Measurements from ENCODE around the gene NPFFR2. TPM values are rescaled to one million over a fixed set of nuclear protein-coding genes. Genes with fewer than 3 reads are reported as not detected.
"Not testable (repeated sequence)": the region's sequence is repeated elsewhere in the genome, so short reads cannot be mapped to it uniquely, and the experiment has no call there.

NPFFR2 gene
- polyA plus RNA-seq, 3 donors, result not detected

- no peaks in the 10 kb centered on the region for H3K79me2 ChIP-seq (ENCODE audit: insufficient read depth, low read length)
- H3K9me3 Mint-ChIP-seq, result peaks cover 0 to 10% (median 4%) of the 10 kb centered on the region in 7 donors
- DNase-seq, result no peak
- H3K36me3 Mint-ChIP-seq, result no peaks in the 10 kb centered on the region
- no peak overlapping the region for H3K27ac ChIP-seq (ENCODE audit: low read depth in 1 of 2, low read length in 2 of 2)
- TF ChIP-seq CTCF (IDR thresholded peaks at IDR 0.05), result no peak
- no peaks in the 10 kb centered on the region for H3K36me3 ChIP-seq (replicated peaks in 1 of 2; ENCODE audit: control insufficient read depth in 1 of 2, insufficient read depth in 2 of 2, low read length in 2 of 2)
- peaks cover 0 to 3% (median 0%) of the 10 kb centered on the region in 3 donors for H3K27me3 Mint-ChIP-seq (ENCODE audit: low read depth in 3 of 3)
- H2AFZ ChIP-seq (ENCODE audit: insufficient read depth, low read depth, low read length, poor library complexity, severe bottlenecking), result no peak overlapping the region
- no peak overlapping the region for H3K4me2 ChIP-seq (replicated peaks; ENCODE audit: extremely low read depth, low read length, poor library complexity, severe bottlenecking)
- WGBS (ENCODE audit: insufficient coverage), result 83% methylated on average over 1 of the region's 2 CpGs
- no peaks in the 10 kb centered on the region for H3K4me1 ChIP-seq (ENCODE audit: control insufficient read depth in 1 of 2, insufficient read depth in 2 of 2, low read length in 2 of 2)
- no peaks in the 10 kb centered on the region for H3K27me3 ChIP-seq (ENCODE audit: control insufficient read depth in 2 of 2, insufficient read depth in 2 of 2, low read length in 2 of 2)
- no peaks in the 10 kb centered on the region for H4K20me1 ChIP-seq (ENCODE audit: insufficient read depth, low read length)
- peaks cover 4 to 5% of the 10 kb centered on the region in 2 donors for H3K9me3 ChIP-seq (replicated peaks in 1 of 2; ENCODE audit: control insufficient read depth in 1 of 2, insufficient read depth in 1 of 2, low read length in 2 of 2)
- H3K27ac Mint-ChIP-seq, result no peak overlapping the region
- H3K4me3 Mint-ChIP-seq, result no peak overlapping the region
- intact Hi-C loops (cut with micrococcal nuclease), result no loop called here
- H3K4me3 ChIP-seq (replicated peaks in 1 of 3; ENCODE audit: low read depth in 2 of 3, low read length in 3 of 3), result no peak overlapping the region
- no peaks in the 10 kb centered on the region for H3K4me1 Mint-ChIP-seq
- no peak overlapping the region for H3K9ac ChIP-seq (ENCODE audit: insufficient read depth, low read length, poor library complexity, severe bottlenecking)
Observed at GRCh38 chr4:72144241-72144640, 112.4 kb downstream of the NPFFR2 start.

- Mint-ChIP-seq H3K4me1 (no peaks in the 10 kb centered on the region), H3K36me3 (no peaks in the 10 kb centered on the region), H3K4me3 (no peak overlapping the region), H3K9me3 (peaks cover 0 to 4% (median 2%) of the 10 kb centered on the region in 7 donors), H3K27ac (no peak overlapping the region), H3K27me3 (ENCODE audit: low read depth in 3 of 3) (no peaks in the 10 kb centered on the region)
- Histone ChIP-seq H3K4me3 (replicated peaks in 1 of 3; ENCODE audit: low read depth in 2 of 3, low read length in 3 of 3) (no peak overlapping the region), H3K36me3 (replicated peaks in 1 of 2; ENCODE audit: control insufficient read depth in 1 of 2, insufficient read depth in 2 of 2, low read length in 2 of 2) (no peaks in the 10 kb centered on the region), H3K4me2 (replicated peaks; ENCODE audit: extremely low read depth, low read length, poor library complexity, severe bottlenecking) (no peak overlapping the region), H2AFZ (ENCODE audit: insufficient read depth, low read depth, low read length, poor library complexity, severe bottlenecking) (no peak overlapping the region), H3K27ac (ENCODE audit: low read depth in 1 of 2, low read length in 2 of 2) (no peak overlapping the region), H3K4me1 (ENCODE audit: control insufficient read depth in 1 of 2, insufficient read depth in 2 of 2, low read length in 2 of 2) (no peaks in the 10 kb centered on the region), H4K20me1 (ENCODE audit: insufficient read depth, low read length) (no peaks in the 10 kb centered on the region), H3K9ac (ENCODE audit: insufficient read depth, low read length, poor library complexity, severe bottlenecking) (no peak overlapping the region), H3K79me2 (ENCODE audit: insufficient read depth, low read length) (no peaks in the 10 kb centered on the region), H3K9me3 (replicated peaks in 1 of 2; ENCODE audit: control insufficient read depth in 1 of 2, insufficient read depth in 1 of 2, low read length in 2 of 2) (no peaks in the 10 kb centered on the region), H3K27me3 (ENCODE audit: control insufficient read depth in 2 of 2, insufficient read depth in 2 of 2, low read length in 2 of 2) (no peaks in the 10 kb centered on the region)
- no peak for DNase-seq
- intact Hi-C loops (cut with micrococcal nuclease), result no loop called here
- TF ChIP-seq CTCF (IDR thresholded peaks at IDR 0.05), result no peak
Observed at GRCh38 chr4:72152731-72153130, 120.9 kb downstream of the NPFFR2 start.

GRCh38 chr4:72153634-72154033 is 121.8 kb downstream of the NPFFR2 start:
- H3K36me3 ChIP-seq (replicated peaks in 1 of 2; ENCODE audit: control insufficient read depth in 1 of 2, insufficient read depth in 2 of 2, low read length in 2 of 2); H3K4me1 Mint-ChIP-seq; H3K4me3 ChIP-seq (replicated peaks in 1 of 3; ENCODE audit: low read depth in 2 of 3, low read length in 3 of 3); H3K9me3 ChIP-seq (replicated peaks in 1 of 2; ENCODE audit: control insufficient read depth in 1 of 2, insufficient read depth in 1 of 2, low read length in 2 of 2); H3K79me2 ChIP-seq (ENCODE audit: insufficient read depth, low read length); H3K27ac Mint-ChIP-seq; H3K27ac ChIP-seq (ENCODE audit: low read depth in 1 of 2, low read length in 2 of 2); H3K4me3 Mint-ChIP-seq; H3K27me3 ChIP-seq (ENCODE audit: control insufficient read depth in 2 of 2, insufficient read depth in 2 of 2, low read length in 2 of 2); H3K9me3 Mint-ChIP-seq; H3K27me3 Mint-ChIP-seq (ENCODE audit: low read depth in 3 of 3); DNase-seq; H3K4me2 ChIP-seq (replicated peaks; ENCODE audit: extremely low read depth, low read length, poor library complexity, severe bottlenecking); H4K20me1 ChIP-seq (ENCODE audit: insufficient read depth, low read length); H3K9ac ChIP-seq (ENCODE audit: insufficient read depth, low read length, poor library complexity, severe bottlenecking); H2AFZ ChIP-seq (ENCODE audit: insufficient read depth, low read depth, low read length, poor library complexity, severe bottlenecking); H3K4me1 ChIP-seq (ENCODE audit: control insufficient read depth in 1 of 2, insufficient read depth in 2 of 2, low read length in 2 of 2); intact Hi-C loops (cut with micrococcal nuclease); H3K36me3 Mint-ChIP-seq: not testable (repeated sequence)
- WGBS (ENCODE audit: insufficient coverage), result 40% methylated on average over 1 of the region's 8 CpGs

Measured in CD14-positive monocyte (primary cell).